ENCODE results near the gene SPDEF. TPM values are rescaled to one million over a fixed set of nuclear protein-coding genes. Genes with fewer than 3 reads are reported as not detected.

SPDEF gene
- total and polyA plus RNA-seq, 2 of the 13 experiments (the other 11 are each of a cell fraction or from before 2014, with no cell fraction given), result not detected

DNA sequence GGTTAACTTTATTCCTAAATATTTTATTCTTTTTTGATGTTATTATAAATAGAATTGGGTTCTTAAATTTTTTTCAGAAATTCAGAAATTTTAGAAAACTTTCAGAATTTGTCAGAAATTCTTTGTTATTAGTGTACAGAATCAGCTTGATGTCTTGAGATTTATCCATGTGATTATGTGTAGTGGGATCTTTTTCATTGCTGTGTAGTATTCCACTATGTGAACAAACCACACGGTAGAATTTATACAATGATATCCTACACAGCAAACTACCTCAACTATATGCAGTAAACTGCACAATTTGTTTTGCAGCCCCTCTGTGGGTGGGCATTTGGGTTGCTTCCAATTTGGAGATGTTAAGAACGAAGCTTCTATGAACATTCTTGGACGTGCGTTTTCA lies 46.3 kb downstream of the SPDEF start:
- ATAC-seq, result no peak
- Histone ChIP-seq H4K20me1 (ENCODE audit: insufficient read depth, low read length) (no peaks in the 10 kb centered on the region), H2AFZ (ENCODE audit: low read length) (no peak overlapping the region), H3K9ac (ENCODE audit: insufficient read depth, low read depth, low read length) (no peak overlapping the region), H3K27me3 (ENCODE audit: control insufficient read depth in 1 of 2, insufficient read depth in 2 of 2, low read length in 2 of 2) (peaks cover 0 to 19% of the 10 kb centered on the region in 2 experiments; a peak in 3 of 5 replicates), H3K27ac (ENCODE audit: extremely low read length, insufficient read depth, low read length) (no peak overlapping the region), H3K79me2 (ENCODE audit: insufficient read depth, low read length) (no peaks in the 10 kb centered on the region), H3K9me3 (ENCODE audit: low read length) (no peaks in the 10 kb centered on the region), H3K4me2 (ENCODE audit: low read depth, low read length) (no peak overlapping the region), H3K4me1 (ENCODE audit: insufficient read depth, low read length) (no peaks in the 10 kb centered on the region), H3K36me3 (replicated peaks in 1 of 2; ENCODE audit: control insufficient read depth in 1 of 2, insufficient read depth in 2 of 2, low read length in 2 of 2) (no peaks in the 10 kb centered on the region), H3K4me3 (replicated peaks in 1 of 3; ENCODE audit: insufficient read depth in 1 of 3, low read depth in 2 of 3, low read length in 3 of 3) (no peak overlapping the region)
- ChIA-PET CTCF (ENCODE audit: low intra/inter-chr PET ratio, low total read pairs) (no interaction called here), POLR2A (no interaction called here)
- no peak for DNase-seq (ENCODE audit: low spot score)
- 95% methylated on average over 4 of the region's 4 CpGs for WGBS (ENCODE audit: low lambda C conversion rate)
- in situ Hi-C loops (cut with HindIII; ENCODE audit: extremely low pct_ligation_motif_present, low pct_unique_long_range_greater_than_20kb) (no loop called here), intact Hi-C loops (cut with micrococcal nuclease; ENCODE audit: unreplicated experiment) (no loop called here)
- TF ChIP-seq, protein P1, sequence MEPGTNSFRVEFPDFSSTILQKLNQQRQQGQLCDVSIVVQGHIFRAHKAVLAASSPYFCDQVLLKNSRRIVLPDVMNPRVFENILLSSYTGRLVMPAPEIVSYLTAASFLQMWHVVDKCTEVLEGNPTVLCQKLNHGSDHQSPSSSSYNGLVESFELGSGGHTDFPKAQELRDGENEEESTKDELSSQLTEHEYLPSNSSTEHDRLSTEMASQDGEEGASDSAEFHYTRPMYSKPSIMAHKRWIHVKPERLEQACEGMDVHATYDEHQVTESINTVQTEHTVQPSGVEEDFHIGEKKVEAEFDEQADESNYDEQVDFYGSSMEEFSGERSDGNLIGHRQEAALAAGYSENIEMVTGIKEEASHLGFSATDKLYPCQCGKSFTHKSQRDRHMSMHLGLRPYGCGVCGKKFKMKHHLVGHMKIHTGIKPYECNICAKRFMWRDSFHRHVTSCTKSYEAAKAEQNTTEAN (CRISPR knock-in tag; conservative IDR thresholded peaks at IDR 0.05), result no peak
- TF ChIP-seq EP300 (IDR thresholded peaks at IDR 0.05; ENCODE audit: low read depth in 2 of 2, low read length in 2 of 2) (no peak), EP300 (CRISPR knock-in tag; IDR thresholded peaks at IDR 0.05; ENCODE audit: borderline replicate concordance) (no peak), ZNF33B (CRISPR knock-in tag; IDR thresholded peaks at IDR 0.05) (no peak), SYNCRIP (IDR thresholded peaks at IDR 0.05; ENCODE audit: insufficient read depth, low read depth, low read length) (no peak), ZNF678 (CRISPR knock-in tag; IDR thresholded peaks at IDR 0.05) (no peak), ZNF234 (CRISPR knock-in tag; conservative IDR thresholded peaks at IDR 0.05) (no peak), KLF15 (CRISPR knock-in tag; IDR thresholded peaks at IDR 0.05; ENCODE audit: borderline replicate concordance) (no peak), HCFC1 (IDR thresholded peaks at IDR 0.05; ENCODE audit: low read depth, low read length) (no peak)
- TF ChIP-seq, protein P2, sequence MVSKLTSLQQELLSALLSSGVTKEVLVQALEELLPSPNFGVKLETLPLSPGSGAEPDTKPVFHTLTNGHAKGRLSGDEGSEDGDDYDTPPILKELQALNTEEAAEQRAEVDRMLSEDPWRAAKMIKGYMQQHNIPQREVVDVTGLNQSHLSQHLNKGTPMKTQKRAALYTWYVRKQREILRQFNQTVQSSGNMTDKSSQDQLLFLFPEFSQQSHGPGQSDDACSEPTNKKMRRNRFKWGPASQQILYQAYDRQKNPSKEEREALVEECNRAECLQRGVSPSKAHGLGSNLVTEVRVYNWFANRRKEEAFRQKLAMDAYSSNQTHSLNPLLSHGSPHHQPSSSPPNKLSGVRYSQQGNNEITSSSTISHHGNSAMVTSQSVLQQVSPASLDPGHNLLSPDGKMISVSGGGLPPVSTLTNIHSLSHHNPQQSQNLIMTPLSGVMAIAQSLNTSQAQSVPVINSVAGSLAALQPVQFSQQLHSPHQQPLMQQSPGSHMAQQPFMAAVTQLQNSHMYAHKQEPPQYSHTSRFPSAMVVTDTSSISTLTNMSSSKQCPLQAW (CRISPR knock-in tag; IDR thresholded peaks at IDR 0.05), result no peak
- TF ChIP-seq, protein P3, sequence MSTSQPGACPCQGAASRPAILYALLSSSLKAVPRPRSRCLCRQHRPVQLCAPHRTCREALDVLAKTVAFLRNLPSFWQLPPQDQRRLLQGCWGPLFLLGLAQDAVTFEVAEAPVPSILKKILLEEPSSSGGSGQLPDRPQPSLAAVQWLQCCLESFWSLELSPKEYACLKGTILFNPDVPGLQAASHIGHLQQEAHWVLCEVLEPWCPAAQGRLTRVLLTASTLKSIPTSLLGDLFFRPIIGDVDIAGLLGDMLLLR (CRISPR knock-in tag; IDR thresholded peaks at IDR 0.05), result no peak
- FAIRE-seq, result no peak
- BruUV-seq (replicated peaks), result no TSS peak

All from HepG2 (cell line).